Endodermal cell (in vitro differentiated cells): ENCODE data around the gene NIPAL4. TPM values are rescaled to one million over a fixed set of nuclear protein-coding genes. Genes with fewer than 3 reads are reported as not detected.

Source experiments
- DNase-seq: peaks from one replicate; pipeline ENCODE4 v3.0.0-alpha.2; 2017
- H3K27ac ChIP-seq: 2 replicates; pipeline ENCODE4 v1.5.1; 2013; ENCODE audit warnings: mild to moderate bottlenecking, low read depth, low read length, moderate library complexity
- H3K27me3 ChIP-seq: 2 replicates; pipeline ENCODE4 v1.6.1; 2013; ENCODE audit warnings: mild to moderate bottlenecking, low read length, moderate library complexity; ENCODE audit not compliant: insufficient read depth, control insufficient read depth, poor library complexity, severe bottlenecking
- H3K36me3 ChIP-seq: 2 replicates; pipeline ENCODE4 v1.7.0; 2013; ENCODE audit warnings: mild to moderate bottlenecking, low read length, moderate library complexity; ENCODE audit not compliant: control insufficient read depth, insufficient read depth
- H3K4me1 ChIP-seq: one replicate; pipeline ENCODE4 v1.7.0; 2013; ENCODE audit warnings: low read length; ENCODE audit not compliant: control insufficient read depth, insufficient read depth
- H3K4me3 ChIP-seq: 2 replicates; pipeline ENCODE4 v1.5.1; 2013; ENCODE audit warnings: mild to moderate bottlenecking, low read length, moderate library complexity
- H3K9ac ChIP-seq: 2 replicates; pipeline ENCODE4 v1.6.1; 2013; ENCODE audit warnings: mild to moderate bottlenecking, low read length, moderate library complexity; ENCODE audit not compliant: poor library complexity, severe bottlenecking; ENCODE audit errors: extremely low read depth
- H3K9me3 ChIP-seq: 2 replicates; pipeline ENCODE4 v1.6.1; 2013; ENCODE audit warnings: mild to moderate bottlenecking, low read length, moderate library complexity; ENCODE audit not compliant: control insufficient read depth
- H3K27ac Mint-ChIP-seq: 2 replicates; pipeline ENCODE4 v1.8.0; 2020; ENCODE audit warnings: mixed read lengths
- H3K27me3 Mint-ChIP-seq: 2 replicates; pipeline ENCODE4 v1.8.0; 2021; ENCODE audit warnings: mild to moderate bottlenecking, mixed read lengths; ENCODE audit not compliant: insufficient read depth
- H3K36me3 Mint-ChIP-seq: 2 replicates; pipeline ENCODE4 v1.8.0; 2020; ENCODE audit warnings: low read depth, mixed read lengths
- H3K4me1 Mint-ChIP-seq: 2 replicates; pipeline ENCODE4 v1.8.0; 2020; ENCODE audit warnings: mixed read lengths
- H3K4me3 Mint-ChIP-seq: 2 replicates; pipeline ENCODE4 v1.8.0; 2020; ENCODE audit warnings: mild to moderate bottlenecking, moderate library complexity, mixed read lengths
- H3K9me3 Mint-ChIP-seq: 2 replicates; pipeline ENCODE4 v1.8.0; 2020; ENCODE audit warnings: mild to moderate bottlenecking, mixed read lengths
- CTCF ChIP-seq: fragments of 200-600 bp; sonication (generic); conservative IDR thresholded peaks from 2 replicates; pipeline ENCODE4 v1.5.0; 2021; ENCODE audit warnings: antibody characterized with exemption, mild to moderate bottlenecking
- WGBS, 2 experiments: methylation state at CpG; one replicate each; pipeline versions ENCODE4 v1.1.5 to v1.1.7; 2013; ENCODE audit warnings: missing lambda C conversion rate in 2 of 2, mixed read lengths in 1 of 2; ENCODE audit not compliant: insufficient coverage in 1 of 2, insufficient read length in 1 of 2; 5-methylcytosine and 5-hydroxymethylcytosine counted together
- total RNA-seq, 2 donors: library from RNA; stranded (reverse); fragmentation: NEBNext Ultra II Directional in 1 of 2; extraction: Animal tissue kit (Norgen Biotek cat#: 25700) in 1 of 2; gene quantifications; 2 replicates in 1 of 2; 3 replicates in 1 of 2; pipeline ENCODE4 v1.2.1, GENCODE V29; 2021

Gene NIPAL4
- total RNA-seq, 2 donors from 2014 or later, result not detected

GRCh38 chr5:157431544-157432200 lies 28.3 kb upstream of the NIPAL4 start:
- Mint-ChIP-seq H3K9me3 (peaks cover 9% of the 10 kb centered on the region), H3K36me3 (no peaks in the 10 kb centered on the region), H3K4me1 (no peaks in the 10 kb centered on the region), H3K27me3 (peaks cover 13% of the 10 kb centered on the region), H3K27ac (no peak overlapping the region), H3K4me3 (no peak overlapping the region)
- DNase-seq, result no peak
- 54 to 63% methylated on average over 4 of the region's 4 CpGs for WGBS, 2 experiments
- Histone ChIP-seq H3K27me3 (no peaks in the 10 kb centered on the region), H3K27ac (no peak overlapping the region), H3K36me3 (no peaks in the 10 kb centered on the region), H3K4me3 (no peak overlapping the region), H3K4me1 (no peaks in the 10 kb centered on the region), H3K9me3 (peaks cover 8% of the 10 kb centered on the region), H3K9ac (no peak overlapping the region)
- peak; percentile 67 for TF ChIP-seq CTCF

GRCh38 chr5:157434096-157434495 lies 25.9 kb upstream of the NIPAL4 start:
- no peak overlapping the region for H3K9ac ChIP-seq
- 92 to 96% methylated on average over 4 of the region's 4 CpGs for WGBS, 2 experiments
- DNase-seq, result no peak

GRCh38 chr5:157443041-157443549 lies 16.9 kb upstream of the NIPAL4 start:
- H3K27ac Mint-ChIP-seq, result no peak overlapping the region
- H3K36me3 Mint-ChIP-seq, result no peaks in the 10 kb centered on the region
- no peaks in the 10 kb centered on the region for H3K36me3 ChIP-seq
- H3K27ac ChIP-seq, result peak overlapping the region; percentile 36
- no peaks in the 10 kb centered on the region for H3K4me1 ChIP-seq
- H3K27me3 Mint-ChIP-seq, result no peaks in the 10 kb centered on the region
- TF ChIP-seq CTCF, result no peak
- no peaks in the 10 kb centered on the region for H3K9me3 ChIP-seq
- H3K4me3 ChIP-seq, result no peak overlapping the region
- H3K4me1 Mint-ChIP-seq, result no peaks in the 10 kb centered on the region
- H3K9me3 Mint-ChIP-seq, result peaks cover 3% of the 10 kb centered on the region
- WGBS, 2 experiments, result 90 to 91% methylated on average over 2 to 7 of the region's 7 CpGs
- no peak for DNase-seq
- no peak overlapping the region for H3K4me3 Mint-ChIP-seq
- no peaks in the 10 kb centered on the region for H3K27me3 ChIP-seq
- H3K9ac ChIP-seq, result no peak overlapping the region

More at GRCh38 chr5:157434096-157434495, 25.9 kb upstream of the NIPAL4 start:
- H3K4me3 ChIP-seq, result no peak overlapping the region
- no peak overlapping the region for H3K27ac ChIP-seq
- H3K9me3 Mint-ChIP-seq, result peaks cover 12% of the 10 kb centered on the region
- H3K4me1 Mint-ChIP-seq, result no peaks in the 10 kb centered on the region
- no peak overlapping the region for H3K27ac Mint-ChIP-seq
- no peaks in the 10 kb centered on the region for H3K36me3 Mint-ChIP-seq
- H3K36me3 ChIP-seq, result no peaks in the 10 kb centered on the region
- H3K27me3 Mint-ChIP-seq, result peaks cover 4% of the 10 kb centered on the region
- no peaks in the 10 kb centered on the region for H3K4me1 ChIP-seq
- H3K4me3 Mint-ChIP-seq, result no peak overlapping the region
- no peak for TF ChIP-seq CTCF
- H3K27me3 ChIP-seq, result no peaks in the 10 kb centered on the region
- peaks cover 8% of the 10 kb centered on the region for H3K9me3 ChIP-seq
